Trophoblast cell (in vitro differentiated cells and primary cell): ENCODE measurements around the gene PPTC7.

Source experiments
- DNase-seq, 2 donors: peaks; one replicate each; pipeline ENCODE4 v3.0.0-alpha.2; 2016
- H2AFZ ChIP-seq: 2 replicates; pipeline ENCODE4 v1.6.1; 2013; ENCODE audit warnings: low read length, moderate library complexity, mild to moderate bottlenecking; ENCODE audit not compliant: insufficient read depth, poor library complexity
- H2AK5ac ChIP-seq: 2 replicates; pipeline ENCODE4 v1.6.1; 2013; ENCODE audit warnings: mild to moderate bottlenecking, low read length
- H2BK120ac ChIP-seq: 2 replicates; pipeline ENCODE4 v1.6.1; 2013; ENCODE audit warnings: low read length, mild to moderate bottlenecking, moderate library complexity; ENCODE audit not compliant: insufficient read depth, poor library complexity
- H2BK12ac ChIP-seq: 2 replicates; pipeline ENCODE4 v1.6.1; 2013; ENCODE audit warnings: mild to moderate bottlenecking, low read length, moderate library complexity
- H2BK5ac ChIP-seq: 2 replicates; pipeline ENCODE4 v1.6.1; 2013; ENCODE audit warnings: low read length, low read depth, moderate library complexity, mild to moderate bottlenecking; ENCODE audit not compliant: poor library complexity
- H3K14ac ChIP-seq: 2 replicates; pipeline ENCODE4 v1.6.1; 2013; ENCODE audit warnings: mild to moderate bottlenecking, low read length
- H3K18ac ChIP-seq: 2 replicates; pipeline ENCODE4 v1.6.1; 2013; ENCODE audit warnings: mild to moderate bottlenecking, low read length
- H3K23ac ChIP-seq: 2 replicates; pipeline ENCODE4 v1.6.1; 2013; ENCODE audit warnings: low read length
- H3K27ac ChIP-seq: 2 replicates; pipeline ENCODE4 v1.5.1; 2013; ENCODE audit warnings: low read depth, mild to moderate bottlenecking, inconsistent platforms, low read length, moderate library complexity
- H3K27me3 ChIP-seq: 2 replicates; pipeline ENCODE4 v1.6.1; 2013; ENCODE audit warnings: inconsistent platforms, mild to moderate bottlenecking, low read length, moderate library complexity; ENCODE audit not compliant: insufficient read depth
- H3K36me3 ChIP-seq, 2 experiments: 1 replicate in 1 of 2; 2 replicates in 1 of 2; pipeline ENCODE4 v1.6.1; 2013; ENCODE audit warnings: low read length in 2 of 2, mild to moderate bottlenecking in 2 of 2, moderate library complexity in 1 of 2; ENCODE audit not compliant: insufficient read depth in 2 of 2, control insufficient read depth in 1 of 2
- H3K4ac ChIP-seq: 2 replicates; pipeline ENCODE4 v1.6.1; 2013; ENCODE audit warnings: low read depth, mild to moderate bottlenecking, low read length, moderate library complexity
- H3K4me1 ChIP-seq, 2 experiments: 1 replicate in 1 of 2; 2 replicates in 1 of 2; pipeline ENCODE4 v1.6.1; 2013; ENCODE audit warnings: low read length in 2 of 2, mild to moderate bottlenecking in 2 of 2, moderate library complexity in 1 of 2; ENCODE audit not compliant: insufficient read depth in 2 of 2, control insufficient read depth in 1 of 2
- H3K4me2 ChIP-seq: 2 replicates; pipeline ENCODE4 v1.6.1; 2013; ENCODE audit warnings: inconsistent platforms, mild to moderate bottlenecking, low read length, moderate library complexity
- H3K4me3 ChIP-seq: 2 replicates; pipeline ENCODE4 v1.5.1; 2013; ENCODE audit warnings: mild to moderate bottlenecking, low read depth, low read length, inconsistent platforms
- H3K79me1 ChIP-seq: one replicate; pipeline ENCODE4 v1.6.1; 2013; ENCODE audit warnings: low read length
- H3K79me2 ChIP-seq: 2 replicates; pipeline ENCODE4 v1.6.1; 2013; ENCODE audit warnings: low read length, mild to moderate bottlenecking; ENCODE audit not compliant: control insufficient read depth, insufficient read depth, poor library complexity
- H3K9ac ChIP-seq: 2 replicates; pipeline ENCODE4 v1.6.1; 2013; ENCODE audit warnings: mild to moderate bottlenecking, low read length
- H3K9me3 ChIP-seq: 2 replicates; pipeline ENCODE4 v1.6.1; 2013; ENCODE audit warnings: low read depth, mild to moderate bottlenecking, control low read depth, inconsistent platforms, low read length; ENCODE audit not compliant: insufficient read depth
- H4K12ac ChIP-seq: 2 replicates; pipeline ENCODE4 v1.6.1; 2013; ENCODE audit warnings: low read depth, mild to moderate bottlenecking, low read length, moderate library complexity
- H4K8ac ChIP-seq: 2 replicates; pipeline ENCODE4 v1.6.1; 2013; ENCODE audit warnings: low read depth, mild to moderate bottlenecking, low read length, moderate library complexity
- H4K91ac ChIP-seq: one replicate; pipeline ENCODE4 v1.6.1; 2013; ENCODE audit warnings: low read depth, mild to moderate bottlenecking, low read length, moderate library complexity
- WGBS: extraction: QIAGEN DNeasy Blood & Tissue Kit; methylation state at CpG from one replicate; pipeline ENCODE4 v1.1.7; 2013; ENCODE audit warnings: missing lambda C conversion rate; ENCODE audit not compliant: insufficient read length, insufficient coverage; ENCODE audit errors: extremely low coverage; 5-methylcytosine and 5-hydroxymethylcytosine counted together

The PPTC7 gene

GRCh38 chr12:110537605-110538409, 45.3 kb downstream of the PPTC7 start:
- Histone ChIP-seq H3K36me3 (peaks cover 9 to 17% of the 10 kb centered on the region in 2 experiments), H3K4me1 (peaks cover 2 to 6% of the 10 kb centered on the region in 2 experiments), H3K14ac (no peak overlapping the region), H3K4ac (no peak overlapping the region), H2BK5ac (no peak overlapping the region), H3K23ac (no peak overlapping the region), H3K79me2 (no peaks in the 10 kb centered on the region), H2BK12ac (no peak overlapping the region), H2AK5ac (no peak overlapping the region), H3K4me3 (no peak overlapping the region), H3K18ac (no peak overlapping the region), H2BK120ac (no peak overlapping the region), H3K4me2 (no peak overlapping the region), H4K12ac (no peak overlapping the region), H4K91ac (no peak overlapping the region), H3K27me3 (no peaks in the 10 kb centered on the region), H3K79me1 (no peaks in the 10 kb centered on the region), H4K8ac (no peak overlapping the region), H3K27ac (no peak overlapping the region), H3K9me3 (no peaks in the 10 kb centered on the region), H3K9ac (no peak overlapping the region), H2AFZ (no peak overlapping the region)
- DNase-seq, result no peak
- no CpG with 5 or more reads among the region's 9 CpGs for WGBS

GRCh38 chr12:110536834-110537604, 46.1 kb downstream of the PPTC7 start:
- H3K9me3 ChIP-seq, result no peaks in the 10 kb centered on the region
- no peak overlapping the region for H2BK120ac ChIP-seq
- no peaks in the 10 kb centered on the region for H3K27me3 ChIP-seq
- H3K79me1 ChIP-seq, result no peaks in the 10 kb centered on the region
- H2AK5ac ChIP-seq, result no peak overlapping the region
- peak; percentile 31 to 46 for DNase-seq
- H3K9ac ChIP-seq, result no peak overlapping the region
- peaks cover 9 to 17% of the 10 kb centered on the region in 2 experiments for H3K36me3 ChIP-seq
- no peak overlapping the region for H3K4ac ChIP-seq
- H4K12ac ChIP-seq, result no peak overlapping the region
- no peak overlapping the region for H3K27ac ChIP-seq
- no peaks in the 10 kb centered on the region for H3K79me2 ChIP-seq
- H3K4me1 ChIP-seq, result peaks cover 2 to 6% of the 10 kb centered on the region in 2 experiments
- no peak overlapping the region for H3K18ac ChIP-seq
- no peak overlapping the region for H2AFZ ChIP-seq
- no CpG with 5 or more reads among the region's 4 CpGs for WGBS
- no peak overlapping the region for H3K4me2 ChIP-seq
- H3K4me3 ChIP-seq, result no peak overlapping the region
- no peak overlapping the region for H4K91ac ChIP-seq
- no peak overlapping the region for H3K14ac ChIP-seq
- no peak overlapping the region for H2BK5ac ChIP-seq
- H4K8ac ChIP-seq, result no peak overlapping the region
- no peak overlapping the region for H2BK12ac ChIP-seq
- H3K23ac ChIP-seq, result no peak overlapping the region

- no peak overlapping the region for H4K12ac ChIP-seq
- no peak overlapping the region for H2AFZ ChIP-seq
- peaks cover 7 to 16% of the 10 kb centered on the region in 2 experiments for H3K36me3 ChIP-seq
- no peak overlapping the region for H2BK120ac ChIP-seq
- DNase-seq, result no peak
- no peak overlapping the region for H3K14ac ChIP-seq
- no peak overlapping the region for H3K4me3 ChIP-seq
- no CpG with 5 or more reads among the region's 6 CpGs for WGBS
- H3K4me2 ChIP-seq, result no peak overlapping the region
- H3K18ac ChIP-seq, result no peak overlapping the region
- H3K79me1 ChIP-seq, result no peaks in the 10 kb centered on the region
- no peak overlapping the region for H3K23ac ChIP-seq
- no peak overlapping the region for H2AK5ac ChIP-seq
- H3K4ac ChIP-seq, result no peak overlapping the region
- no peaks in the 10 kb centered on the region for H3K79me2 ChIP-seq
- H4K8ac ChIP-seq, result no peak overlapping the region
- no peaks in the 10 kb centered on the region for H3K9me3 ChIP-seq
- H3K9ac ChIP-seq, result no peak overlapping the region
- H2BK12ac ChIP-seq, result no peak overlapping the region
- no peak overlapping the region for H4K91ac ChIP-seq
- H3K4me1 ChIP-seq, result peaks cover 2 to 6% of the 10 kb centered on the region in 2 experiments
- H3K27ac ChIP-seq, result no peak overlapping the region
- no peak overlapping the region for H2BK5ac ChIP-seq
- no peaks in the 10 kb centered on the region for H3K27me3 ChIP-seq
Measured at GRCh38 chr12:110534811-110535210, 48.3 kb downstream of the PPTC7 start.

DNA sequence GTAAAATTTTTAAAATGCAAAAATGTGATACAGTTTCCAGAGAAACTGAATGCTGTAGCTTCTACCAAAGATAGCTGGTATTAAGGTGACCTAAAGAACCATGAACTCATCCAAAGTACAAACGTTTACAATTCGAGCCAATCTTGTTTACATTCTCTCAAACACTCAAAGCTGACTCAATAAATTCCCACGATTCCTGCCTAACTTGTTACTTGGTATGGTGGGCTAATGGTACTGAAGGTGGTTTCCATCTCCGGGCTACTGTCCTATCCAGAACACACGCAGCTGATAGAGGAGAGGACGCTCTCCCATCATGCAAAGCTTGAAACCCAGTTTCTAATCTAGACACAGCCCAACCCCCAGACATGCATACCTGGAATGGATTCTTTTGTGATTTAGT, 49.5 kb downstream of the PPTC7 start:
- no CpG with 5 or more reads among the region's 6 CpGs for WGBS
- Histone ChIP-seq H3K27me3 (no peaks in the 10 kb centered on the region), H3K18ac (no peak overlapping the region), H3K79me2 (no peaks in the 10 kb centered on the region), H3K9ac (no peak overlapping the region), H3K27ac (no peak overlapping the region), H3K14ac (no peak overlapping the region), H2BK120ac (no peak overlapping the region), H3K36me3 (peaks cover 5 to 11% of the 10 kb centered on the region in 2 experiments), H2AFZ (no peak overlapping the region), H3K79me1 (no peaks in the 10 kb centered on the region), H3K23ac (no peak overlapping the region), H2BK12ac (no peak overlapping the region), H3K4me3 (no peak overlapping the region), H3K4me2 (no peak overlapping the region), H3K9me3 (no peaks in the 10 kb centered on the region), H2BK5ac (no peak overlapping the region), H4K8ac (no peak overlapping the region), H4K91ac (no peak overlapping the region), H2AK5ac (no peak overlapping the region), H3K4me1 (peaks cover 2 to 6% of the 10 kb centered on the region in 2 experiments), H3K4ac (no peak overlapping the region), H4K12ac (no peak overlapping the region)
- peak; percentile 84 to 98 for DNase-seq
